Smooth muscle cell (in vitro differentiated cells): Measurements from ENCODE around the gene C11orf91. TPM values are rescaled to one million over a fixed set of nuclear protein-coding genes. Genes with fewer than 3 reads are reported as not detected.
A peak's percentile ranks its signal among the peaks of the same experiment; 100 is the strongest.

ENCODE experiments used
- DNase-seq: peaks from one replicate; lab custom pipeline; 2025; ENCODE audit not compliant: unreplicated experiment; lab: John Stamatoyannopoulos, UW
- H2AFZ ChIP-seq: fragments of 200-600 bp; sonication (generic); 2 replicates; pipeline ENCODE4 v1.6.0; 2016; ENCODE audit warnings: antibody characterized with exemption, low read depth, mild to moderate bottlenecking
- H3F3A ChIP-seq: fragments of 200-600 bp; sonication (generic); 2 replicates; pipeline ENCODE4 v1.6.0; 2017; ENCODE audit warnings: antibody characterized with exemption, low read depth
- H3K27ac ChIP-seq: fragments of 200-600 bp; sonication (generic); 2 replicates; pipeline ENCODE4 v1.5.1; 2016; ENCODE audit warnings: low read depth, mild to moderate bottlenecking
- H3K27me3 ChIP-seq: fragments of 200-600 bp; sonication (generic); 2 replicates; pipeline ENCODE4 v1.6.1; 2016; ENCODE audit warnings: low read depth, mild to moderate bottlenecking
- H3K36me3 ChIP-seq: fragments of 200-600 bp; sonication (generic); 2 replicates; pipeline ENCODE4 v1.5.1; 2016; ENCODE audit warnings: low read depth
- H3K4me1 ChIP-seq: fragments of 200-600 bp; sonication (generic); 2 replicates; pipeline ENCODE4 v1.5.1; 2016; ENCODE audit warnings: low read depth
- H3K4me2 ChIP-seq: fragments of 200-600 bp; sonication (generic); 2 replicates; pipeline ENCODE4 v1.6.0; 2016; ENCODE audit warnings: mild to moderate bottlenecking
- H3K4me3 ChIP-seq: fragments of 200-600 bp; sonication (generic); 2 replicates; pipeline ENCODE4 v1.5.1; 2016; ENCODE audit warnings: mild to moderate bottlenecking
- H3K79me2 ChIP-seq: fragments of 200-600 bp; sonication (generic); 2 replicates; pipeline ENCODE4 v1.6.0; 2016; ENCODE audit warnings: low read depth, mild to moderate bottlenecking
- H3K9ac ChIP-seq: fragments of 200-600 bp; sonication (generic); 2 replicates; pipeline ENCODE4 v1.6.0; 2016; ENCODE audit warnings: low read depth
- H3K9me3 ChIP-seq: fragments of 200-600 bp; sonication (generic); replicated peaks from 2 replicates; pipeline ENCODE4 v1.5.1; 2016; ENCODE audit warnings: low read depth
- H4K20me1 ChIP-seq: fragments of 200-600 bp; sonication (generic); 2 replicates; pipeline ENCODE4 v1.6.0; 2016; ENCODE audit warnings: low read depth
- CTCF ChIP-seq: fragments of 200-600 bp; sonication (generic); IDR thresholded peaks from 2 replicates; pipeline ENCODE4 v1.5.1; 2017; ENCODE audit warnings: borderline replicate concordance, mild to moderate bottlenecking, antibody characterized with exemption; ENCODE audit not compliant: insufficient read depth, poor library complexity, severe bottlenecking
- WGBS: methylation state at CpG from one replicate; pipeline ENCODE4 v1.1.7; 2016; ENCODE audit warnings: low lambda C conversion rate; 5-methylcytosine and 5-hydroxymethylcytosine counted together
- polyA plus RNA-seq: library from polyadenylated mRNA; unstranded; fragments of >200 nt; fragmentation: Nextera tagmentation; extraction: Ambion mirVana; gene quantifications from 2 replicates; pipeline ENCODE4 v1.2.1, GENCODE V29; 2016
- total RNA-seq: library from RNA; depleted of rRNA; stranded (reverse); fragments of >200 nt; gene quantifications from 2 replicates; pipeline ENCODE4 v1.2.3, GENCODE V29; 2014

C11orf91 gene
- total and polyA plus RNA-seq, 2 experiments from 2014 or later, result 0.57 TPM; not detected in 1

- TF ChIP-seq CTCF, result peak; percentile 19
- no peak overlapping the region for H2AFZ ChIP-seq
- H3K79me2 ChIP-seq, result peaks cover 19% of the 10 kb centered on the region
- H4K20me1 ChIP-seq, result peaks cover 47% of the 10 kb centered on the region
- no peak overlapping the region for H3K4me2 ChIP-seq
- no peak overlapping the region for H3K4me3 ChIP-seq
- H3K9ac ChIP-seq, result no peak overlapping the region
- H3F3A ChIP-seq, result peaks cover 7% of the 10 kb centered on the region
- no peaks in the 10 kb centered on the region for H3K4me1 ChIP-seq
- H3K27ac ChIP-seq, result no peak overlapping the region
- no peak for DNase-seq
- H3K9me3 ChIP-seq, result no peaks in the 10 kb centered on the region
- H3K27me3 ChIP-seq, result no peaks in the 10 kb centered on the region
- 86% methylated on average over 2 of the region's 2 CpGs for WGBS
- H3K36me3 ChIP-seq, result peaks cover 24% of the 10 kb centered on the region
Measured at GRCh38 chr11:33716243-33716642, 15.6 kb upstream of the C11orf91 start.

GRCh38 chr11:33713856-33714398 lies 13.3 kb upstream of the C11orf91 start:
- Histone ChIP-seq H4K20me1 (peaks cover 57% of the 10 kb centered on the region), H3K4me2 (no peak overlapping the region), H3K27me3 (no peaks in the 10 kb centered on the region), H3K27ac (peak overlapping the region; percentile 14), H3F3A (no peaks in the 10 kb centered on the region), H3K9me3 (no peaks in the 10 kb centered on the region), H3K79me2 (peaks cover 10% of the 10 kb centered on the region), H3K4me3 (no peak overlapping the region), H3K4me1 (no peaks in the 10 kb centered on the region), H3K36me3 (peaks cover 39% of the 10 kb centered on the region), H3K9ac (no peak overlapping the region), H2AFZ (no peak overlapping the region)
- DNase-seq, result no peak
- 87% methylated on average over 4 of the region's 4 CpGs for WGBS
- no peak for TF ChIP-seq CTCF

GRCh38 chr11:33713151-33713855 lies 12.7 kb upstream of the C11orf91 start:
- DNase-seq, result no peak
- Histone ChIP-seq H3K36me3 (peaks cover 44% of the 10 kb centered on the region), H3K9me3 (no peaks in the 10 kb centered on the region), H3K4me3 (no peak overlapping the region), H2AFZ (no peak overlapping the region), H3K4me2 (no peak overlapping the region), H3K79me2 (peaks cover 8% of the 10 kb centered on the region), H3K27me3 (no peaks in the 10 kb centered on the region), H4K20me1 (peaks cover 60% of the 10 kb centered on the region), H3K27ac (peak overlapping the region; percentile 14), H3K4me1 (no peaks in the 10 kb centered on the region), H3K9ac (no peak overlapping the region), H3F3A (no peaks in the 10 kb centered on the region)
- 76% methylated on average over 5 of the region's 5 CpGs for WGBS
- no peak for TF ChIP-seq CTCF

- no peaks in the 10 kb centered on the region for H3K27me3 ChIP-seq
- H3K79me2 ChIP-seq, result peaks cover 3% of the 10 kb centered on the region
- H3K4me1 ChIP-seq, result no peaks in the 10 kb centered on the region
- H3F3A ChIP-seq, result no peaks in the 10 kb centered on the region
- no peak overlapping the region for H3K27ac ChIP-seq
- no peaks in the 10 kb centered on the region for H3K9me3 ChIP-seq
- no peak for DNase-seq
- no peak overlapping the region for H3K9ac ChIP-seq
- TF ChIP-seq CTCF, result no peak
- no peak overlapping the region for H3K4me3 ChIP-seq
- peaks cover 53% of the 10 kb centered on the region for H4K20me1 ChIP-seq
- H2AFZ ChIP-seq, result no peak overlapping the region
- H3K4me2 ChIP-seq, result no peak overlapping the region
- 90% methylated on average over 3 of the region's 3 CpGs for WGBS
- H3K36me3 ChIP-seq, result peaks cover 39% of the 10 kb centered on the region
Measured at GRCh38 chr11:33712436-33712835, 11.8 kb upstream of the C11orf91 start.
